Measurements from ENCODE around the gene PDXP. TPM values are rescaled to one million over a fixed set of nuclear protein-coding genes. Genes with fewer than 3 reads are reported as not detected.

The PDXP gene
- total RNA-seq, 1 experiment from 2014 or later, result 17.6 TPM

DNA sequence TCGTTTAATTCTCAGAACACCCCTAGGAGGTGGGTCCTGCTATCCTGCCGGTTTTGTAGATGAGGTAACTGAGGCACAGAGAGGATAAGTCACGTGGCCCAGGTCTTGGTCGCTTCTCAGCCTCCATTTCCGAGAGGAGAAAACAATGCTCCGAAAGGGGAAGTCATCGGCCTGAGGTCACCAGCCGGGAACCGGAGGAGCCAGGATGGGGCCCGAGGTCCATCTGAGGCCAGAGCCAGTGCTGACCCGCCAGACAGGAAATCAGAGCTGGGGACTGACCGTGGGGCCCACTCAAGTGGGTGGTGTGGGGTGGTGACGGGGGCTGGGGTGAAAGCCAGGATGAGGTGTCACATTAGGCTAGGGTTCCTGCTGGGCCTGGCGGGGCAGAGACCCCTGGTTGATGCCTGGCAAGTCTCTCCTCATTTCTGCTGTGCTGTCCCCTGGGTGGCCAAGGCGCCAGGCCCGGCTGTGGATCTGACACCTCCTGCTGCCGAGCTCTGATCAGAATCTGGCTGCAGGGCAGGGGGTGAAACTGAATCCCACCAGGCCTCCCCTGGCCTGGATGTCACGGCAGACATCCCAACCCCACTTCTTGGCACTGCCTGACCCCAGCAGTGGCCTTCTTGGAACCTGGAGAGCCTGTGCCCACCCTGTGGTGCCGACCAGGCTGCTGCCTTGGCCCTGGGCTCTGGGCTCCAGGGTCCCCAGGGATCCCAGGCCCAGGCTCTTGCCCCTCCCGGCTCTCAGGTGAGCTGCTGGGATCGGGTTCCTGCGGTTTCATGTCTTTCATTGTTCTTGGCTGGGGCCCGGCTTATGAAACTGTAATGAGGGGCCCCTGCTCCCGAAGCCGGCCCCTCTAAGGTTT is 50.3 kb downstream of the PDXP start:
- Histone ChIP-seq H3K27me3 (ENCODE audit: control insufficient read depth, insufficient read depth, low read length) (no peaks in the 10 kb centered on the region), H3K36me3 (ENCODE audit: control insufficient read depth, insufficient read depth, low read length) (no peaks in the 10 kb centered on the region), H3K4me3 (ENCODE audit: low read depth in 2 of 2, low read length in 2 of 2) (no peak overlapping the region), H3K27ac (ENCODE audit: low read length) (no peak overlapping the region), H3K4me1 (ENCODE audit: control insufficient read depth, insufficient read depth, low read length) (no peaks in the 10 kb centered on the region), H3K9me3 (ENCODE audit: control insufficient read depth, insufficient read depth, low read depth, low read length) (no peaks in the 10 kb centered on the region)
- CTCF ChIA-PET, result no interaction called here
- in situ Hi-C loops (cut with HindIII; ENCODE audit: low pct_unique_long_range_greater_than_20kb, low sequenced_read_pairs), result no loop called here
- intact Hi-C loops (cut with micrococcal nuclease; ENCODE audit: unreplicated experiment), result no loop called here
- POLR2A ChIA-PET, result no interaction called here
- no peak for ATAC-seq
- TF ChIP-seq CTCF (IDR thresholded peaks at IDR 0.05) (no peak), POLR2AphosphoS5 (IDR thresholded peaks at IDR 0.05; ENCODE audit: low read depth, low read length) (no peak), TCF7L2 (IDR thresholded peaks at IDR 0.05; ENCODE audit: low read depth, low read length) (no peak), SIN3A (IDR thresholded peaks at IDR 0.05; ENCODE audit: borderline replicate concordance, insufficient read depth, low read depth, low read length) (no peak), REST (IDR thresholded peaks at IDR 0.05; ENCODE audit: insufficient read depth in 1 of 2, low read depth in 2 of 2, low read length in 1 of 2) (no peak)
- no TSS peak for BruUV-seq (replicated peaks)
- no peak for DNase-seq (ENCODE audit: low read depth, low spot score)

- in situ Hi-C loops (cut with HindIII; ENCODE audit: low pct_unique_long_range_greater_than_20kb, low sequenced_read_pairs) (no loop called here), intact Hi-C loops (cut with micrococcal nuclease; ENCODE audit: unreplicated experiment) (no loop called here)
- Histone ChIP-seq H3K4me3 (ENCODE audit: low read depth in 2 of 2, low read length in 2 of 2) (no peak overlapping the region), H3K27ac (ENCODE audit: low read length) (no peak overlapping the region), H3K9me3 (ENCODE audit: control insufficient read depth, insufficient read depth, low read depth, low read length) (no peaks in the 10 kb centered on the region), H3K4me1 (ENCODE audit: control insufficient read depth, insufficient read depth, low read length) (no peaks in the 10 kb centered on the region), H3K36me3 (ENCODE audit: control insufficient read depth, insufficient read depth, low read length) (no peaks in the 10 kb centered on the region), H3K27me3 (ENCODE audit: control insufficient read depth, insufficient read depth, low read length) (no peaks in the 10 kb centered on the region)
- ATAC-seq, result no peak
- ChIA-PET POLR2A (no interaction called here), CTCF (no interaction called here)
- BruUV-seq (replicated peaks), result no TSS peak
- TF ChIP-seq POLR2AphosphoS5 (IDR thresholded peaks at IDR 0.05; ENCODE audit: low read depth, low read length), result no peak
- DNase-seq (ENCODE audit: low read depth, low spot score), result no peak
Measured at GRCh38 chr22:37709445-37709765, 50.9 kb downstream of the PDXP start.

- DNase-seq (ENCODE audit: low read depth, low spot score) (no peak), ATAC-seq (no peak)
- no peak for TF ChIP-seq TCF7L2 (IDR thresholded peaks at IDR 0.05; ENCODE audit: low read depth, low read length)
- no peak for TF ChIP-seq SIN3A (IDR thresholded peaks at IDR 0.05; ENCODE audit: borderline replicate concordance, insufficient read depth, low read depth, low read length)
- no peak for TF ChIP-seq REST (IDR thresholded peaks at IDR 0.05; ENCODE audit: insufficient read depth in 1 of 2, low read depth in 2 of 2, low read length in 1 of 2)
- TF ChIP-seq CTCF (IDR thresholded peaks at IDR 0.05), result no peak
- no peak for TF ChIP-seq POLR2AphosphoS5 (IDR thresholded peaks at IDR 0.05; ENCODE audit: low read depth, low read length)
- CTCF ChIA-PET, result no interaction called here
- no peaks in the 10 kb centered on the region for H3K4me1 ChIP-seq (ENCODE audit: control insufficient read depth, insufficient read depth, low read length)
- intact Hi-C loops (cut with micrococcal nuclease; ENCODE audit: unreplicated experiment) (no loop called here), in situ Hi-C loops (cut with HindIII; ENCODE audit: low pct_unique_long_range_greater_than_20kb, low sequenced_read_pairs) (no loop called here)
- H3K27me3 ChIP-seq (ENCODE audit: control insufficient read depth, insufficient read depth, low read length), result no peaks in the 10 kb centered on the region
- POLR2A ChIA-PET, result no interaction called here
- H3K36me3 ChIP-seq (ENCODE audit: control insufficient read depth, insufficient read depth, low read length), result no peaks in the 10 kb centered on the region
- H3K27ac ChIP-seq (ENCODE audit: low read length), result no peak overlapping the region
- no peaks in the 10 kb centered on the region for H3K9me3 ChIP-seq (ENCODE audit: control insufficient read depth, insufficient read depth, low read depth, low read length)
- no TSS peak for BruUV-seq (replicated peaks)
- no peak overlapping the region for H3K4me3 ChIP-seq (ENCODE audit: low read depth in 2 of 2, low read length in 2 of 2)
Measured at GRCh38 chr22:37710675-37711074, 52.2 kb downstream of the PDXP start.

All from Panc1 (cell line).